Transverse colon (tissue), 4 donors: ENCODE results near the gene SAV1. TPM values are rescaled to one million over a fixed set of nuclear protein-coding genes. Genes with fewer than 3 reads are reported as not detected.

Source experiments
- DNase-seq: peaks from one replicate; pipeline ENCODE4 v3.0.0-alpha.2; 2019
- H3K27ac ChIP-seq, 4 donors: fragments of 200-600 bp; sonication (generic); 2 replicates each; pipeline ENCODE4 v1.5.1; 2016 to 2018; ENCODE audit warnings: inconsistent platforms in 4 of 4
- H3K27me3 ChIP-seq: fragments of 200-600 bp; sonication (generic); 2 replicates; pipeline ENCODE4 v1.5.1; 2017; ENCODE audit warnings: inconsistent platforms
- H3K36me3 ChIP-seq, 4 donors: fragments of 200-600 bp; sonication (generic); 2 replicates each; pipeline ENCODE4 v1.5.1; 2017 to 2019; ENCODE audit warnings: inconsistent platforms in 4 of 4
- H3K4me1 ChIP-seq, 4 donors: fragments of 200-600 bp; sonication (generic); 2 replicates each; pipeline ENCODE4 v1.5.1; 2017 to 2020; ENCODE audit warnings: inconsistent platforms in 4 of 4
- H3K4me3 ChIP-seq, 4 donors: fragments of 200-600 bp; sonication (generic); 1 replicate in 1 of 4; 2 replicates in 3 of 4; pipeline versions ENCODE4 v1.5.1 to v1.6.1; 2017 to 2019; ENCODE audit warnings: inconsistent platforms in 4 of 4
- H3K9me3 ChIP-seq, 2 donors: fragments of 200-600 bp; sonication (generic); 2 replicates each; pipeline ENCODE4 v1.5.1; 2017 to 2019; ENCODE audit warnings: inconsistent platforms in 2 of 2
- EP300 ChIP-seq: sonication (generic); formaldehyde crosslinking; IDR thresholded peaks from one replicate; pipeline ENCODE4 v1.6.1; 2017; ENCODE audit warnings: antibody characterized with exemption, low read depth
- POLR2A ChIP-seq: fragments of 450-650 bp; IDR thresholded peaks from one replicate; pipeline ENCODE4 v1.6.1; 2016; ENCODE audit warnings: antibody characterized with exemption, mild to moderate bottlenecking, moderate library complexity
- POLR2AphosphoS5 ChIP-seq, 3 donors: sonication (generic); formaldehyde crosslinking; IDR thresholded peaks; one replicate each; pipeline ENCODE4 v1.6.1; 2016; ENCODE audit warnings: antibody characterized with exemption in 3 of 3
- WGBS, 2 donors: methylation state at CpG; one replicate each; pipeline ENCODE4 v1.1.5; 2018; ENCODE audit warnings: low coverage in 1 of 2; 5-methylcytosine and 5-hydroxymethylcytosine counted together
- in situ Hi-C, 4 donors: fragments of 200-750 bp; cut with MboI; loops; one replicate each; pipeline versions ENCODE4 v1.15.0 to v1.15.1; 2017; ENCODE audit warnings: low sequenced_read_pairs in 3 of 4, low pct_ligation_motif_present in 1 of 4, low pct_unique_long_range_greater_than_20kb in 1 of 4
- intact Hi-C: fragments of 100-400 bp; cut with DNase I; formaldehyde crosslinking; loops from one replicate; pipeline ENCODE4 v1.15.1; 2023; ENCODE audit warnings: low total_unique reads
- total RNA-seq, 4 donors: library from RNA; depleted of rRNA; stranded (reverse); fragments of >200 nt; gene quantifications; one replicate each; pipeline ENCODE4 v1.1.0, GENCODE V29; 2016
- TF ChIP-seq, protein P1 (sequence below), 5 experiments: fragments of 200-600 bp in 3 of 5; fragments of 450-650 bp in 2 of 5; sonication (generic) in 3 of 5; IDR thresholded peaks; 1 replicate in 2 of 5; 2 replicates in 3 of 5; pipeline ENCODE4 v1.5.1; 2016 to 2017; ENCODE audit warnings: antibody characterized with exemption in 5 of 5, inconsistent platforms in 3 of 5, mild to moderate bottlenecking in 2 of 5, moderate library complexity in 1 of 5

SAV1 gene
- total RNA-seq, 4 donors from 2014 or later, result 14.9 to 81.0 (median 23.2) TPM

DNA sequence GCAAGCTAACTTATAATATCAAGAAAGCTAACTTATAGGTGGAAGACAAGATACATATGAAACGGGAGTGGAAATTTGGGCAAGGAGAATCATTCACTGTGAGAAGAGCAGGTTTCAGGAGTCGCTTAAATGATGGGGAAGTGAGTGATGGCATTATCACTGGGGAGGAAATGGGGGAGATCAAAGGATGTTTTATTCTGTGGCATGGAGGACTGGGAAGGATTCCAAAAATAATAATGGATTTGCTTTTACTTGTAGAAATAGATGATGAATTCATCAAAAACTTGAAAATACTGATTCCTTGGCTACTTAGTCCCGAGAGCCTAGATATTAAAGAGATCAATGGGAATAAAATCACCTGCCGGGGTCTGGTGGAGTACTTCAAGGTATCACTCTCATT lies 47.8 kb downstream of the SAV1 start:
- WGBS, 2 donors, result 83 to 100% methylated on average over 2 to 4 of the region's 4 CpGs
- H3K27me3 ChIP-seq, result no peaks in the 10 kb centered on the region

DNA sequence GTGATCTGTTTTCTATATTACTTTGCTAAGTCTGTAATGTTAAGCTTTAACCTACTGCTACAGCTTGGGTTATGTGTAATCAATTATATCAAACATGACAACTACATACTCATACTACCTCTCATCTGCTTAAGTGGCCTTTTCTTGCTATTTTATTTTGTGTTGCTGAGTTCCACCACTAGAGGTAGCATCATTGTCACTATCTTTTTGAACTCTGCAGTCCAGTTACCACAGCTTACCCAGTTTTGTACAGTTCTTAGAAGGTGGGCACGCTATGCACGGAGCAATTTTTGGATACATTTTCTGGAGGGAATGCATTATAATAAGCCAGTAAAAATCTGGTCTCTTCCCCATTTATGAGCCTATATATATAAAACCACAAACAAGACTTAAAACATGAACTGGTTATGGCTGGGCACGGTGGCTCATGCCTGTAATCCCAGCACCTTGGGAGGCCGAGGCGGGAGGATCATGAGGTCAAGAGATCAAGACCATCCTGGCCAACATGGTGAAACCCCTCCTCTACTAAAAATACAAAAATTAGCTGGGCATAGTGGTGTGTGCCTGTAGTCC lies 48.5 kb downstream of the SAV1 start:
- H3K9me3 ChIP-seq, result no peaks in the 10 kb centered on the region
- no peak for DNase-seq
- no peaks in the 10 kb centered on the region for H3K4me1 ChIP-seq

More for the DNA sequence above, 47.8 kb downstream of the SAV1 start:
- Histone ChIP-seq H3K4me3 (no peak overlapping the region), H3K36me3 (no peaks in the 10 kb centered on the region), H3K4me1 (no peaks in the 10 kb centered on the region), H3K9me3 (no peaks in the 10 kb centered on the region), H3K27ac (no peak overlapping the region)
- DNase-seq, result no peak
- in situ Hi-C loops, result no loop called here
- TF ChIP-seq EP300 (no peak), POLR2AphosphoS5 (IDR thresholded peaks at IDR 0.05) (no peak), POLR2A (no peak)
- TF ChIP-seq, protein P1, sequence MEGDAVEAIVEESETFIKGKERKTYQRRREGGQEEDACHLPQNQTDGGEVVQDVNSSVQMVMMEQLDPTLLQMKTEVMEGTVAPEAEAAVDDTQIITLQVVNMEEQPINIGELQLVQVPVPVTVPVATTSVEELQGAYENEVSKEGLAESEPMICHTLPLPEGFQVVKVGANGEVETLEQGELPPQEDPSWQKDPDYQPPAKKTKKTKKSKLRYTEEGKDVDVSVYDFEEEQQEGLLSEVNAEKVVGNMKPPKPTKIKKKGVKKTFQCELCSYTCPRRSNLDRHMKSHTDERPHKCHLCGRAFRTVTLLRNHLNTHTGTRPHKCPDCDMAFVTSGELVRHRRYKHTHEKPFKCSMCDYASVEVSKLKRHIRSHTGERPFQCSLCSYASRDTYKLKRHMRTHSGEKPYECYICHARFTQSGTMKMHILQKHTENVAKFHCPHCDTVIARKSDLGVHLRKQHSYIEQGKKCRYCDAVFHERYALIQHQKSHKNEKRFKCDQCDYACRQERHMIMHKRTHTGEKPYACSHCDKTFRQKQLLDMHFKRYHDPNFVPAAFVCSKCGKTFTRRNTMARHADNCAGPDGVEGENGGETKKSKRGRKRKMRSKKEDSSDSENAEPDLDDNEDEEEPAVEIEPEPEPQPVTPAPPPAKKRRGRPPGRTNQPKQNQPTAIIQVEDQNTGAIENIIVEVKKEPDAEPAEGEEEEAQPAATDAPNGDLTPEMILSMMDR (IDR thresholded peaks at IDR 0.05), result no peak
- intact Hi-C loops, result loop anchor here (10.0 kb wide), 1 partner anchor 154 kb away; no protein-coding TSS in a partner anchor

DNA sequence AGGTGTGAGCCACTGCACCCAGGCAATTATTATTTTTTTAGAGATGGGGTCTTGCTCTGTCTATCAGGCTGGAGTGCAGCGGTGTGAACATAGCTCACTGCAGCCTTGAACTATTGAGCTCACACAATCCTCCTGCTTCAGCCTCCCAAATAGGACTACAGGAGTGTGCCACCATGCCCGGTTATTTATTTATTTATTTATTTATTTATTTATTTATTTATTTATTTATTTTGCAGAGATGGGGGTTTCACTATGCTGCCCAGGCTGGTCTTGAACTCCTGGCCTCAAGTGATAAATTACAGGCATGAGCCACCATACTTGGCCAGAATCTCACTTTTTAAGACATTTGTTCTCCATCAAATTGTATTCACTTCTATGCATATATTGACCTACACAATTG lies 51.8 kb downstream of the SAV1 start:
- WGBS, 2 donors, result 94 to 96% methylated on average over 2 of the region's 2 CpGs

More for the DNA sequence above, 48.5 kb downstream of the SAV1 start:
- in situ Hi-C loops, result no loop called here
- TF ChIP-seq EP300 (no peak), POLR2AphosphoS5 (IDR thresholded peaks at IDR 0.05) (no peak), POLR2A (no peak)
- TF ChIP-seq, protein P1 (IDR thresholded peaks at IDR 0.05), result peak in 4 of 5 experiments; percentile 34 to 55 (median 50)
- intact Hi-C loops, result loop anchor here (10.0 kb wide), 1 partner anchor 155 kb away; no protein-coding TSS in a partner anchor
- Histone ChIP-seq H3K27me3 (no peaks in the 10 kb centered on the region), H3K4me3 (no peak overlapping the region), H3K36me3 (no peaks in the 10 kb centered on the region), H3K27ac (no peak overlapping the region)
- WGBS, 2 donors, result 83 to 91% methylated on average over 5 of the region's 5 CpGs

DNA sequence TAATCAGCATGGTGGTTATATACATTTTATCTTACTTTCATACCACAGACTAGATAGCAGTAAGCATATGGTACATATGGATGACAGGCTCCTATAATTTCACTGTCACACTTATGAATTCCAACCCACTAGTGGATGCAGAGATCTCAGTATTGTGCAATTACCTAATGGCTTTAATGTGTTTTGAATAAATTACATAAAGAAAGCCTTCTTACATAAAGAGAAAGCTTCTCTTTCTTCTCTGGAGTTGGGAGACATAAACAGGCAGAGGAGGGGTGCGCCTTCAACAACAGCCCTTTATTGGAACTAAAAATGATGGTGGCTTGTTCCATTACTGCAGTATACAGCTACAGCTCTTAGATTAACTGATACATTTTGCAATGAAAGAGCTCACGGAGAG lies 52.6 kb downstream of the SAV1 start:
- intact Hi-C loops, result no loop called here
- TF ChIP-seq, protein P1 (IDR thresholded peaks at IDR 0.05), result no peak
- TF ChIP-seq POLR2AphosphoS5 (IDR thresholded peaks at IDR 0.05), result no peak
- no peak for TF ChIP-seq EP300
- H3K9me3 ChIP-seq, result no peaks in the 10 kb centered on the region
- no peaks in the 10 kb centered on the region for H3K4me1 ChIP-seq
- no peak overlapping the region for H3K27ac ChIP-seq
- WGBS, 2 donors, result 83 to 92% methylated on average over 2 of the region's 2 CpGs
- H3K27me3 ChIP-seq, result no peaks in the 10 kb centered on the region
- H3K4me3 ChIP-seq, result no peak overlapping the region
- no peaks in the 10 kb centered on the region for H3K36me3 ChIP-seq
- DNase-seq, result no peak
- in situ Hi-C loops, result no loop called here

More for the DNA sequence above, 51.8 kb downstream of the SAV1 start:
- Histone ChIP-seq H3K9me3 (no peaks in the 10 kb centered on the region), H3K4me1 (no peaks in the 10 kb centered on the region), H3K4me3 (no peak overlapping the region), H3K36me3 (no peaks in the 10 kb centered on the region), H3K27me3 (no peaks in the 10 kb centered on the region), H3K27ac (no peak overlapping the region)
- no peak for DNase-seq
- no peak for TF ChIP-seq POLR2AphosphoS5 (IDR thresholded peaks at IDR 0.05)
- no peak for TF ChIP-seq EP300
- intact Hi-C loops (no loop called here), in situ Hi-C loops (no loop called here)

DNA sequence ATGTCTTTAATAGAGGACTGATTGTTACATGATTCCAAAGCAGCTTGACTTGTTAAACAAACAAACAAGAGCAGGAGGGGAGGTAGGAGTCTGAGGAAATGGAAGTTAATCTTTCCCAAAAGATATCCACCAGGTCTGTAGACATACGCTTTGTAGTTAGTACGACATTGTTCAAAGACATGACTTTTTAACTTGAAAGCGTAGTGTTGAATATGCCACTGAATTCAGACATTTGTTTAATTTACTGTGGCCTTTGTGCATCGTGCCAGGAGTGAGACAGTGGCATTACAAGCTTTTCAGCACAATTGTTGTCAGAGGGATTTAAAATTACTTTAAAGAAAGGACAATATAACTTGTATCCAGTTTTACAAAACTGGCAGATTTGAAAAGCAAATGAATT lies 53.0 kb downstream of the SAV1 start:
- Histone ChIP-seq H3K4me3 (no peak overlapping the region), H3K4me1 (no peaks in the 10 kb centered on the region), H3K27me3 (no peaks in the 10 kb centered on the region), H3K27ac (no peak overlapping the region), H3K9me3 (no peaks in the 10 kb centered on the region), H3K36me3 (no peaks in the 10 kb centered on the region)
- TF ChIP-seq POLR2A (no peak), POLR2AphosphoS5 (IDR thresholded peaks at IDR 0.05) (no peak), EP300 (no peak)
- TF ChIP-seq, protein P1 (IDR thresholded peaks at IDR 0.05), result no peak
- WGBS, 2 donors, result 75 to 87% methylated on average over 4 of the region's 4 CpGs
- no peak for DNase-seq
- in situ Hi-C loops, result no loop called here
- intact Hi-C loops, result no loop called here
